SU-DHL-6 (cell line): ENCODE data around the gene TBX6.

Source experiments
- H2AFZ ChIP-seq: fragments of 200-600 bp; sonication (generic); 2 replicates; pipeline ENCODE4 v1.6.1; 2014; ENCODE audit warnings: low read depth, mild to moderate bottlenecking, moderate library complexity, mixed read lengths, antibody characterized with exemption, low read length; ENCODE audit not compliant: severe bottlenecking
- H3F3A ChIP-seq: fragments of 200-600 bp; shearing (Covaris generic); 2 replicates; pipeline ENCODE4 v1.6.0; 2016; ENCODE audit warnings: antibody characterized with exemption, mild to moderate bottlenecking; ENCODE audit not compliant: insufficient read depth
- H3K27ac ChIP-seq: fragments of 200-600 bp; sonication (generic); 2 replicates; pipeline ENCODE4 v1.5.1; 2016; ENCODE audit warnings: low read depth, mild to moderate bottlenecking, low read length, moderate library complexity, mixed read lengths
- H3K27me3 ChIP-seq: fragments of 200-600 bp; sonication (generic), shearing (Covaris generic); 2 replicates; pipeline ENCODE4 v1.6.0; 2014; ENCODE audit warnings: mild to moderate bottlenecking, low read length
- H3K36me3 ChIP-seq: fragments of 200-600 bp; sonication (generic); 2 replicates; pipeline ENCODE4 v1.6.1; 2014; ENCODE audit warnings: mild to moderate bottlenecking, low read length, mixed read lengths
- H3K4me2 ChIP-seq: fragments of 300-600, 200-600 bp; shearing (Covaris generic), sonication (generic); 2 replicates; pipeline ENCODE4 v1.6.0; 2014; ENCODE audit warnings: low read length, low read depth, mild to moderate bottlenecking; ENCODE audit not compliant: poor library complexity, severe bottlenecking
- H3K4me3 ChIP-seq: fragments of 200-600 bp; sonication (generic); 2 replicates; pipeline ENCODE4 v1.5.1; 2014; ENCODE audit warnings: antibody characterized with exemption, low read length, mild to moderate bottlenecking, mixed read lengths; ENCODE audit not compliant: insufficient read depth, poor library complexity, severe bottlenecking
- H3K79me2 ChIP-seq: fragments of 200-600 bp; sonication (generic); 2 replicates; pipeline ENCODE4 v1.6.1; 2014; ENCODE audit warnings: mild to moderate bottlenecking, low read length, moderate library complexity; ENCODE audit not compliant: insufficient read depth
- H3K9ac ChIP-seq: fragments of 200-600 bp; sonication (generic); 2 replicates; pipeline ENCODE4 v1.7.0; 2014; ENCODE audit warnings: mild to moderate bottlenecking, low read length
- H3K9me2 ChIP-seq: fragments of 200-600 bp; sonication (generic); replicated peaks from 2 replicates; pipeline ENCODE4 v1.6.1; 2014; ENCODE audit warnings: low read length; ENCODE audit not compliant: insufficient read depth
- H3K9me3 ChIP-seq: fragments of 200-600 bp; sonication (generic); 2 replicates; pipeline ENCODE4 v1.6.1; 2014; ENCODE audit warnings: low read length, mixed read lengths; ENCODE audit not compliant: insufficient read depth
- H4K20me1 ChIP-seq: fragments of 200-600 bp; sonication (generic); 2 replicates; pipeline ENCODE4 v1.6.1; 2014; ENCODE audit warnings: low read depth, mild to moderate bottlenecking, antibody characterized with exemption, low read length, moderate library complexity, mixed read lengths
- CTCF ChIP-seq: fragments of 200-600 bp; sonication (generic); IDR thresholded peaks from one replicate; pipeline ENCODE4 v1.5.1; 2017; ENCODE audit warnings: antibody characterized with exemption, mild to moderate bottlenecking, low read length, moderate library complexity; ENCODE audit not compliant: insufficient read depth, poor library complexity, severe bottlenecking
- EZH2phosphoT487 ChIP-seq: fragments of 200-600 bp; sonication (generic), shearing (Covaris generic); conservative IDR thresholded peaks from 2 replicates; pipeline ENCODE4 v1.6.1; 2018; ENCODE audit warnings: mild to moderate bottlenecking, antibody characterized with exemption, low read length, moderate library complexity, mixed read lengths

The TBX6 gene

GRCh38 chr16:30083216-30084055 lies 8.3 kb downstream of the TBX6 start:
- peaks cover 3% of the 10 kb centered on the region; the same call in 1 of the 2 replicates for H3F3A ChIP-seq
- H2AFZ ChIP-seq, result no peak overlapping the region
- H3K9me3 ChIP-seq, result no peaks in the 10 kb centered on the region
- TF ChIP-seq EZH2phosphoT487 (no peak), CTCF (no peak)
- no peak overlapping the region for H3K4me2 ChIP-seq
- no peak overlapping the region for H3K27ac ChIP-seq
- H3K36me3 ChIP-seq, result no peaks in the 10 kb centered on the region
- no peak overlapping the region for H3K4me3 ChIP-seq
- H3K27me3 ChIP-seq, result no peaks in the 10 kb centered on the region
- no peaks in the 10 kb centered on the region for H3K9me2 ChIP-seq
- H3K79me2 ChIP-seq, result peaks cover 22% of the 10 kb centered on the region
- no peak overlapping the region for H3K9ac ChIP-seq
- H4K20me1 ChIP-seq, result no peaks in the 10 kb centered on the region

DNA sequence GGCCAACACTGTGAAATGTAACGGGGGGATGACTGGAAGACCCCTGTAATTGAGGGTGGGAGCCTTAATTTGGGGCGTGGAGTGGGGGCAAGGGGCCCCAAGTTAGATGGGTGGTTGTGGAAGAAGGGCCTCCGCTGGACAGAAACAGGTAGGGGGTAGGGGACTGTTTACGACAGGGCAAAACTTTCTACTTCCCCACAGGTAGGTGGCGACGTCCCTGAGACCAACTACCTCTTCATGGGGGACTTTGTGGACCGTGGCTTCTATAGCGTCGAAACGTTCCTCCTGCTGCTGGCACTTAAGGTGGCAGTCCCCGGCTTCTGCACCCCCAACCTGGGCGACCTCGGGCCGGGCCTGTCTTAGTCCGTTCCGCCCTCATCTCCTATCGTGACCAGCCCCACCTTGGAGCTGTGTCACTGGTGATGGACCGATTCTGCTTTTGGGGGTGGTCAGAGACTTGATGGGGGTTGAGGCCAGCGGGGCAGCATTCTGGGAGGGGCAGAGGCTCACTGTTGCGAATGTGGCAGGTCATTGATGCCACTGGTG lies 9.1 kb downstream of the TBX6 start:
- H3K9me3 ChIP-seq, result no peaks in the 10 kb centered on the region
- no peaks in the 10 kb centered on the region for H3K36me3 ChIP-seq
- H3K4me3 ChIP-seq, result no peak overlapping the region
- H3K9ac ChIP-seq, result no peak overlapping the region
- no peak overlapping the region for H2AFZ ChIP-seq
- H4K20me1 ChIP-seq, result no peaks in the 10 kb centered on the region
- H3K27ac ChIP-seq, result no peak overlapping the region
- H3F3A ChIP-seq, result peaks cover 3% of the 10 kb centered on the region; the same call in 1 of the 2 replicates
- TF ChIP-seq EZH2phosphoT487 (no peak), CTCF (no peak)
- no peaks in the 10 kb centered on the region for H3K27me3 ChIP-seq
- H3K9me2 ChIP-seq, result no peaks in the 10 kb centered on the region
- no peak overlapping the region for H3K4me2 ChIP-seq
- H3K79me2 ChIP-seq, result peaks cover 30% of the 10 kb centered on the region

GRCh38 chr16:30079480-30079879 lies 12.2 kb downstream of the TBX6 start:
- Histone ChIP-seq H3K27me3 (no peaks in the 10 kb centered on the region), H4K20me1 (no peaks in the 10 kb centered on the region; the same call in 1 of the 2 replicates), H3K4me3 (no peak overlapping the region), H3K36me3 (no peaks in the 10 kb centered on the region), H3F3A (peaks cover 11% of the 10 kb centered on the region), H3K9ac (no peak overlapping the region), H3K79me2 (peaks cover 47% of the 10 kb centered on the region), H3K4me2 (no peak overlapping the region), H3K9me2 (no peaks in the 10 kb centered on the region), H3K9me3 (no peaks in the 10 kb centered on the region), H3K27ac (no peak overlapping the region), H2AFZ (no peak overlapping the region)
- TF ChIP-seq EZH2phosphoT487, result no peak
- no peak for TF ChIP-seq CTCF
